ENCODE results near the gene ZNF688.
"Not testable (repeated sequence)": the region's sequence is repeated elsewhere in the genome, so short reads cannot be mapped to it uniquely, and the experiment has no call there.

The ZNF688 gene

GRCh38 chr16:30571445-30572322, at the start of gene ZNF688:
Gene ZNF688, minus strand, starts transcription at chr16:30571714. Its CDS starts 85 bp downstream, at chr16:30571629.
- peak; percentile 90 for DNase-seq

DNA sequence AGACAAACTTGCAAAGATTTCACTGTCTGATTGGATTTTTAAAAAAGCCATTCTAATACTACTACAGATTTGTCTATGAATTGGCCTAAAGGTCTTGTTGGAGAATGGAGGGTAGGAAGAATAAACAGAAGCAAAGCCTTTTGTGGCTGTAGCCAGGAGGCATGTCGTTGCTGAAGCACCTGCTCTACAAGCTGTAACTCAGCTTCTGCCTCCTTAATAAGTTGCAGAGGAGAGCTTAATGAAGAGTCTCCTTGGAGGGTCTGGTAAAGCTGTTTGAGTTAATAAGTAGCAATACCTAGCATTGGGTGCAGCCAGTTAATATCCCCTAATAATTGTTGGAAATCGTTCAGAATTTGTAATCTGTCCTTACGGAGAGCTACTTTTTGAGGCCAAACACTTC, 48.7 kb upstream of the ZNF688 start:
- DNase-seq = no peak

DNA sequence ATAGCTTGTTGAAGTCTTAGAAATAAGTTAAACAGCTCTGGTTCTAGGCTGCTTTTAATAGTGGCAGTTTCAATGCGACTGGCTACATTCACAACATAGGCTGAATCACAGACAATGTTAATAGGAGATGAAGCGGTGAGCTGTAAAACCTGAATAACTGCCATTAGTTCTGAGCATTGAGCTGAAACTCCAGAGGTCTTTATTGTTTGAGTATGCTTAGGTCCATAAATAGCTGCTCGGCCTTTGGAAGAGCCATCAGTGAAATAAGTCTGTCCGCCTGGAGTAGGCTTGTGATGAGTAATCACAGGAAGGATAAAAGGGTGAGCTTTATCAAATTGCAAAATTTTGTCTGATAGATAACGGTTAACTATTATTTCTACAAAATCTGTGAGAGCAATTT, 48.1 kb upstream of the ZNF688 start:
- DNase-seq = no peak

DNA sequence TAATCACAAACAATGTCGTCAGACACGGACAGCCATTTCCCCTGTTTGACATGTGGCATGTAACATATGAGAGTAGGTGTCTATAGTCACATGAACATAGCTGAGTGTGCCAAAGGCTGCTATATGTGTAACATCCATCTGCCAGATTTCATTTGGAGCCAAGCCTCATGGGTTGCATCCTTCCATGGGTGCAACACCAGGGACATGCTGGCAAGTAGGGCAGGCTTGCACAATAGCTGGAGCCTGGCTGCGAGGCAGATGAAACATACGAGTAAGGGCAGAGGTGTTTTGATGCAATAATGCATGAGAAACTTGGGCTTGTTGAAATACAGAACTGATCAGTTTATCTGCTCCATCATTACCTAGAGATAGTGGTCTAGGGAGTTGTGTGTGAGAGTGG, 47.7 kb upstream of the ZNF688 start:
- DNase-seq = no peak

DNA sequence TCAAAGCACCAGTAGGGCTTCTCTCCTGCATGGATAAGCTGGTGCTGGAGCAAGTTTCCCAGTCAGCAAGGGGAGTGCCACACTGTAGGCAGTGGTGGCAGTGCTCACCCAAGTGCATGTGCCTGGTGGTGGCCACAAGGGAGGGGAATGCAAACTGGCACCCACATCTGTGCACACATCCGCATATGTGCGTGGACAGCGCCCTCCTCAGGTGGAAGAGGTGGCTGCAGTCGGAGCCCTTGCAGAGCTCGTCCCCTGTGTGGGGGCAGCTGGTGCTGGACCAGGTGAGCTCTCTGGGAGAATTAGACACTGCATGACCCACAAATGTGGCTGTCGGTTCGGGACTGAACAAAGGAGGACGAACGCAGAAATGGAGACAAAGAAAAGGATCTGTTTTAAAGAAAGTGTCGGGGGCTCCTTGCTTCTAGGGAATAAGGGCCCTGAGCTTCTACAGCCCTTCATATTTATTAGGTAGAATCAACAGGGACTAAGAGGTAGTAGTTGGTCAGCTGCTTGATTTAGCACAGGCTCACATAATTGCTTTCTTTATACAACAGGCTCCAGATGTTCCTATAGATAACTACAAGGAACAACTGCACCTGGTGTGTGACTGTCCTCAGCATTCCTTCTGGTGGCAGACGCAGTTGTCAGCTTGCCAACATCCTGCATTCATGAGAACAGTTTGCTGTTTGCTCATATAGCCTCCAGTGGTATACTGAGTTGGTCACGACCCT, 44.0 kb upstream of the ZNF688 start:
- peak; percentile 65 for DNase-seq

DNA sequence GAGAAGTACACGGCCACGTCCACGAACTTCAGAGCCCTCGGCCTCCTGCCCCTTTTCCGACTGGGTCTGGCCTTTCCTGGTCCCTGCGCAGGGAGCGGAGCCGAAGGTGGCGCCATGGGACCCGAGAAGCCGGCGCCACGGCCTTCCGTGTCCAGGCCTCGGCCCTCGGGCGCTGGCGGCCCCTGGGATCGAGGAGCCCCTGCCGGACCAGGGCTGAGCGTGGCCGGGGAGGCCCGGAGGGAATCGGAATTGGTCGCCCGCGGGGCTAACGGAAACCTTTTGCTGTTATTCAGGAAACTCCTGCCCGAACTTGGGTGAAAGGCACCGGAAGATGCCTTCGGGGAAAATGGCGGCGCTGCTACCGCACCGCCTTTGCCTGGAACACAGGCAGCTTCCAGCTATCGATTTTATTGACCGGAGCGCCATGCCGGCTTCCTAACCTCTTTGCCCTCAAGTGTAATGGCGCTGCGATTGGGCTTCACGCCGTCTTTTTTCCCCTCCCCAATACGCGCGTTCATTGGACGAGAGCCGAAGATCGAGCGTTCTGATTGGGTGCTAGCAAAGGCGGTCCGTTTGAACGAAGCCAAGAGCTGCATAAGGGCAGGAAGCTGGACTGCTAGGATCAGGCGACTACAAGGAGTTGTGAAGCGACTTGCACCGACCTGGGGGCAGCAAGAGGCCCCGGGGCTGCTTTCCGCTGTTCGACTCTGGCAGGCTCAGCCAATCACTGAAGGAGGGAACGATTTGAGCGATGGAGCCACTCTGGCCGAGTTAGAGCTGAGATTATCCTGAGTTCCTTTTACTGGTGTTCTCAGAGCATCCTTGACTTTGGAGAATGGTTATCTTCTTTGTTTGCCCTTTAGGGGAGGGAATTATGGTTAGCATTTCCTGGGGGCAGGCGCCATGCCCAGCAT, 38.7 kb upstream of the ZNF688 start, which contains the start of gene ZNF689:
TSS of gene ZNF689 (minus strand) at position 464 of the 914 bp plus-strand sequence. CDS start at position 116, 348 bp downstream.
- DNase-seq = peak; percentile 90

- DNase-seq = peak; percentile 47
Measured at GRCh38 chr16:30609002-30609925, 37.8 kb upstream of the ZNF688 start.

DNA sequence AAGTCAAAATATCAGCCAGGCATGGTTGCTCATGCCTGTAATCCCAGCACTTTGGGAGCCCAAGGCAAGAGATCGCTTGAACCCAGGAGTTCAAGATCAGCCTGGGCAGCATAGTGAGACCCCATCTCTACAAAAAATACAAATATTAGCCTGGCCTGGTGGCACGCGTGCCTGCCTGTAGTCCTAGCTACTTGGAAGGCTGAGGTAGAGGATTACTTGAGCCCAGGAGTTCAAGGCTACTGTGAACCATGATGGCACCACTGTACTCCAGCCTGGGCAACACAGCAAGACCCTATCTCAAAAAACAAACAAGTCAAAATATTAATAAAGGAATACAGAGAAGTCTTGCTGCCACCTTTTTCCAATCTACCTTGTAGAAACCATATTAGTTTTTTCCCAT, 34.5 kb upstream of the ZNF688 start:
- no peak for DNase-seq

DNA sequence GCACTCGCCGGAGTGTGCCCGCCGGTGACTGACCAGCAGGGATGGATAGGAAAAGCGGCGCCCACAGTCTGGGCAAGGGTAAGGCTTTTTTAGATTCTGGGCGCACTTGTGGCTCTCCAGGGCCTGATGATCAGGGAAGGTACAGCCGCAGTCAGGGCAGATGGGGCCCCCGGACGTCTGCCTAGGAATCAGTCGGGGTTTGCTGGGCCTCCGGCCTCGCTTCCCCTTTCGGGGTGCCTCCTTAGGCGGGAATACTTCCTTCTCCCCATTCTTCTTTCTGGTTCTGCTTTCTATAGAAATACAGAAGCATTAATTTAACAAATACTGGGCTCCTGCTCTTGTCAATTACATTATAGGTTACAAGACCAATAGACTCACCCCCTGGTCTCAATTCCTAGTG, 33.6 kb upstream of the ZNF688 start:
- DNase-seq = no peak

GRCh38 chr16:30604316-30604947, 32.9 kb upstream of the ZNF688 start:
- DNase-seq = no peak

GRCh38 chr16:30603945-30604315, 32.4 kb upstream of the ZNF688 start:
- no peak for DNase-seq

DNA sequence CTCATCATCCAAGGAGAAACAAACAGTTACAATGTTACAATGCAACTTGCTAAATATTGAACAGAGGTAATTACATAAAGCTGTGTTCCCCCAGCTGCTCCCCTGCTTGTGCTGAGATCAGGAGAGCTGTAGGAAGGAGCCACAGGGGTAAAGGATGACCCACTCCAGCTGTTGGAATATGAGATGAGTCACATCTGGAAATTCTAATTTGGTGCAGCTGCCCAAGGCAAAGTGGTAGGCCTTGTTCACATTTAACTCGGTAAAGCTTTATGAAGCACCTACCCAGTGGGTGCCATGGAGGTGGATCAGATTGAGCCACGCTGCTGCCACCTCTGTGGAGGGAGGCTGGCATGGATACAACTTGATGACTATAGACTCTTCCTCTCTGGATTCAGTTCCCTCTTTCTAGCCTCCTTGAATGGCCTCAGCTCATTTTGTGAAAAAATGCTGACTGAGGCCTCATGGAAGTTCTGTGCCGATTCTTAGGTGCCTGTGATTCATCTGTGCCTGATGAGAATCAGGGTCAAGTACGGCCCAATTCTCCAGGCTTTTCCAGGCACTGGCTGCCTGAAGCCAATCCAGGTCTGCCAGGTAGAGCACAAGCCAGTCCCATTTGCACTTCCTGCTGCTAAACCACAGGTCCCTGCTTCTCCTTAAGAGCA, 31.2 kb upstream of the ZNF688 start:
- DNase-seq = no peak

- no peak for DNase-seq
Measured at GRCh38 chr16:30601966-30602365, 30.5 kb upstream of the ZNF688 start.

DNA sequence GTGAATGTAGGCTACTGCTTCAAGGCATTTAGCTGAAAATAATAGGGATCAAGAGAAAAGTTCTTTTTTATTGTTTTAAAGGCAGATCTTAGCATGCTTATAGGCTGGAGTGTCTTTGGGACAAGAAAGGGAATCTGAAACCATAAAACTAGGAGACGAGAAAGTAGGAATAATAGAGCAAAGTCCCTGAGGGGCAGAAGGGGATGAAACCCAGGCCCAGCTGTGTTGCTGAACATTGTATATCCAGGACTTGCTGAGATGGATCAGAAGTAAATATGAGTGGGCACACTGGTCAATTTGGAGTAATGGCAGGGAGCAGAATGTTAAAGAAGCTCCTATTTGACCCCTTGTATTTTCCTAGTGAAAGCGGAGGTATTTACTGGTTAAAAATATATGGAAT, 29.4 kb upstream of the ZNF688 start:
- DNase-seq = no peak

GRCh38 chr16:30600215-30600614, 28.7 kb upstream of the ZNF688 start:
- no peak for DNase-seq

GRCh38 chr16:30592871-30593270, 21.4 kb upstream of the ZNF688 start:
- DNase-seq = no peak

GRCh38 chr16:30590869-30591268, 19.4 kb upstream of the ZNF688 start:
- not testable (repeated sequence) for DNase-seq

GRCh38 chr16:30589582-30589981, 18.1 kb upstream of the ZNF688 start:
- not testable (repeated sequence) for DNase-seq

DNA sequence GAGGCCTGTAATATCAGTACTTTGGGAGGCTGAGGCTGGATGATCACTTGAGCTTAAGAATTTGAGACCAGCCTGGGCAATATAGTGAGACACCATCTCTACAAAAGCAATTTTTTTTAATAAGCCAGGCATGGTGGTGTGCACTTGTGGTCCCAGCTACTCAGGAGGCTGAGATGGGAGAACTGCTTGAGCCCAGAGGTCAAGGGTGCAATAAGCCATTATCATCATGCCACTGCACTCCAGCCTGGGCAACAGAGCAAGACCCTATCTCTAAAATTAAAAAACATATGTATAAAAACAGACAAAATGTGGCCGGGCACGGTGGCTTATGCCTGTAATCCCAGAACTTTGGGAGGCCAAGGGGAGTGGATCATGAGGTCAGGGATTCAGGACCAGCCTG, 17.1 kb upstream of the ZNF688 start:
- no peak for DNase-seq

DNA sequence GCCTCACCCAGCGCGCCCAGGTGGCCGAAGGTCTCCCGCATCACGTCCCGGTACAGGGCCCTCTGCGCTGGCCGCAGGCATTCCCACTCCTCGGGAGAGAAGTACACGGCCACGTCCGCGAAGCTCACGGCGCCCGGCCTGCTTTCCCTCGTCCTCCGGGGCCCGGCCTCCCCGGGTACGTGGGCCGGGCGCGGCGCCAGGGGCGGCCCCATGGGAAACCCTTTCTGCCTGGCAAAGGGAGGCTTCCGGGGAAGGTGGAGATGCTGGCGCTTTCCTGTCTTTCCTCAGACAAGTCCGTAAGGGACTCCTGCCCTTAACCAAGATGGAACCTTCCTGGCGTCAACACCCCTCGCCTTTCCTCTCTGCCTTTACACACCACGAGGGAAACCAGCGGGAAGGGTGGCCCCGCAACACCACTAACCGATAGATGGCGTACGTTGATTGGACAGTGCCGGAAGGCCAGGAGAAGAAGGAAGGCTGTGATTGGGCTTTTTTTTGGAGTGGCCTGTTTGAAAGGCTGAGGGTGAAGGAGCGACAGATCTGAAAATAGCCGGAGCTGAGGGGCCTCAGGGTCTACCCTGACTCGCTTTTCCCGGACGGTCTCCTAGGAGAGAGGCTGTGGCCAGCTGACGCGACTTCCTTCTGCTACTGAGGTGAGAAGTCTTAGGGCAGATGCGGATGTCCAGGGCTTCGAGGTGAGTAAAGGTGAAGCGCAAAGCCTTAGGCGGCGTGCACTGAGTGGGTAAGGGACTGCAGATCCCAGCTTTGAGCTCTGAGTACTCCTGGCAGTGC, 14.1 kb upstream of the ZNF688 start, which contains the start of gene ZNF785:
TSS of gene ZNF785 (minus strand) at position 298 of the 792 bp plus-strand sequence. CDS start at position 212, 86 bp downstream.
- peak; percentile 86 for DNase-seq

All from stimulated activated CD4-positive, alpha-beta T cell treated with anti-CD3 and anti-CD28 coated beads, Interleukin-4, amount 100 ng/mL, for 1 hour (primary cell).